HepG2 (cell line): ENCODE measurements around the gene DOK1. TPM values are rescaled to one million over a fixed set of nuclear protein-coding genes. Genes with fewer than 3 reads are reported as not detected.

Source experiments
- BATF2 ChIP-seq: sonication (generic); formaldehyde crosslinking; IDR thresholded peaks from 2 replicates; pipeline ENCODE4 v1.8.0; 2022; ENCODE audit warnings: mild to moderate bottlenecking, missing genetic modification reagents, moderate library complexity
- CAMTA2 ChIP-seq: sonication (generic); formaldehyde crosslinking; IDR thresholded peaks from 2 replicates; pipeline ENCODE4 v1.4.0; 2020; ENCODE audit warnings: mild to moderate bottlenecking, missing genetic modification reagents, borderline replicate concordance
- CEBPB ChIP-seq: IDR thresholded peaks from 2 replicates; pipeline ENCODE4 v1.6.1; 2011; ENCODE audit warnings: low read depth, low read length, improper control_type of control experiment, borderline replicate concordance
- EP300 ChIP-seq, 3 experiments: sonication (generic) in 1 of 3; formaldehyde crosslinking in 1 of 3; IDR thresholded peaks; 2 replicates each; pipeline versions ENCODE4 v1.5.1 to v1.6.1; 2011 to 2020; ENCODE audit warnings: low read depth in 2 of 3, low read length in 2 of 3, borderline replicate concordance in 1 of 3, improper control_type of control experiment in 1 of 3, mild to moderate bottlenecking in 1 of 3, missing genetic modification reagents in 1 of 3, moderate library complexity in 1 of 3
- HIC2 ChIP-seq: sonication (generic); formaldehyde crosslinking; IDR thresholded peaks from 2 replicates; pipeline ENCODE4 v1.9.0; 2022; ENCODE audit warnings: low read depth, missing genetic modification reagents
- HMG20A ChIP-seq: IDR thresholded peaks from 2 replicates; pipeline ENCODE4 v1.6.1; 2016; ENCODE audit warnings: borderline replicate concordance
- IRF9 ChIP-seq: sonication (generic); formaldehyde crosslinking; IDR thresholded peaks from 2 replicates; pipeline ENCODE4 v1.8.0; 2022; ENCODE audit warnings: missing genetic modification reagents, mild to moderate bottlenecking, borderline replicate concordance
- JARID2 ChIP-seq: sonication (generic); formaldehyde crosslinking; IDR thresholded peaks from 2 replicates; pipeline ENCODE4 v1.8.1; 2023; ENCODE audit warnings: missing genetic modification reagents, inconsistent platforms; ENCODE audit not compliant: insufficient replicate concordance
- KLF16 ChIP-seq, 2 experiments: sonication (generic) in 1 of 2; formaldehyde crosslinking in 1 of 2; IDR thresholded peaks; 2 replicates each; pipeline versions ENCODE4 v1.6.1 to v1.8.0; 2016 to 2023; ENCODE audit warnings: missing genetic modification reagents in 2 of 2, missing compliant biosample characterization in 1 of 2
- NFE2L1 ChIP-seq: sonication (generic); formaldehyde crosslinking; IDR thresholded peaks from 2 replicates; pipeline ENCODE4 v1.4.0; 2020; ENCODE audit warnings: missing genetic modification reagents, mild to moderate bottlenecking, borderline replicate concordance
- NFRKB ChIP-seq: fragments of 450-650 bp; IDR thresholded peaks from 2 replicates; pipeline ENCODE4 v1.6.1; 2017
- SALL1 ChIP-seq: sonication (generic); formaldehyde crosslinking; IDR thresholded peaks from 2 replicates; pipeline ENCODE4 v1.8.0; 2022; ENCODE audit warnings: mild to moderate bottlenecking, missing genetic modification reagents
- SKI ChIP-seq: fragments of 450-650 bp; IDR thresholded peaks from one replicate; pipeline ENCODE4 v1.6.1; 2018; ENCODE audit warnings: mild to moderate bottlenecking; ENCODE audit not compliant: partially characterized antibody
- ZBED4 ChIP-seq: sonication (generic); formaldehyde crosslinking; IDR thresholded peaks from 2 replicates; pipeline ENCODE4 v1.4.0; 2020; ENCODE audit warnings: missing genetic modification reagents, borderline replicate concordance
- ZNF143 ChIP-seq: sonication (generic); formaldehyde crosslinking; IDR thresholded peaks from 2 replicates; pipeline ENCODE4 v1.4.0; 2020; ENCODE audit warnings: missing genetic modification reagents
- ZNF207 ChIP-seq: fragments of 450-650 bp; IDR thresholded peaks from 2 replicates; pipeline ENCODE4 v1.6.1; 2016; ENCODE audit warnings: antibody characterized with exemption, borderline replicate concordance
- ZNF431 ChIP-seq: sonication (generic); formaldehyde crosslinking; IDR thresholded peaks from 2 replicates; pipeline ENCODE4 v1.9.0; 2022; ENCODE audit warnings: missing genetic modification reagents, low read depth, mild to moderate bottlenecking, borderline replicate concordance
- ZNF761 ChIP-seq: sonication (generic); formaldehyde crosslinking; conservative IDR thresholded peaks from 2 replicates; pipeline ENCODE4 v1.4.0; 2020; ENCODE audit warnings: mild to moderate bottlenecking, missing genetic modification reagents
- ZNF788 ChIP-seq: sonication (generic); formaldehyde crosslinking; IDR thresholded peaks from 2 replicates; pipeline ENCODE4 v1.5.0; 2020; ENCODE audit warnings: mild to moderate bottlenecking, missing genetic modification reagents, borderline replicate concordance
- polyA plus RNA-seq, 8 experiments: library from polyadenylated mRNA; depleted of rRNA in 3 of 8; stranded (reverse) in 7 of 8; unstranded in 1 of 8; fragments of >200 nt; fragmentation: Illumina TruSeq in 4 of 8; extraction: Trizol in 4 of 8; gene quantifications; 2 replicates each; pipeline versions ENCODE4 v1.2.1 to v1.2.3, GENCODE V29; 2011 to 2016; ENCODE audit warnings: low read depth in 4 of 8, missing spikeins in 1 of 8, mixed read lengths in 1 of 8; ENCODE audit not compliant: insufficient read depth in 1 of 8
- total RNA-seq, 5 experiments: library from RNA; depleted of rRNA; stranded (reverse); fragments of >200 nt; fragmentation: Illumina TruSeq; extraction: Trizol; gene quantifications; 2 replicates each; pipeline ENCODE4 v1.2.3, GENCODE V29; 2016; ENCODE audit warnings: low read depth in 1 of 5

DOK1 gene
- total and polyA plus RNA-seq, 2 of the 13 experiments (the other 11 are each of a cell fraction or from before 2014, with no cell fraction given), result 0.53 to 0.74 TPM

- TF ChIP-seq ZNF207, result no peak
- peak; percentile 84; the same call in 1 of the 2 replicates for TF ChIP-seq IRF9 (CRISPR knock-in tag)
- no peak for TF ChIP-seq SKI
- TF ChIP-seq HMG20A (CRISPR knock-in tag), result no peak
- TF ChIP-seq EP300 (IDR thresholded peaks at IDR 0.05; ENCODE audit: low read depth in 2 of 2, low read length in 2 of 2), result peak in 1 of 2 experiments; percentile 47; a peak in 1 of 4 replicates
- TF ChIP-seq EP300 (CRISPR knock-in tag; IDR thresholded peaks at IDR 0.05; ENCODE audit: borderline replicate concordance), result no peak
- TF ChIP-seq ZNF761 (CRISPR knock-in tag), result peak; percentile 64
- TF ChIP-seq SALL1 (CRISPR knock-in tag), result peak; percentile 93
- TF ChIP-seq JARID2, result no peak
- TF ChIP-seq HIC2, result 0 out of 2 replicates have a peak, but pooled peaks have one; percentile 55
- TF ChIP-seq BATF2 (CRISPR knock-in tag), result 0 out of 2 replicates have a peak, but pooled peaks have one; percentile 59
- TF ChIP-seq ZNF143, result peak; percentile 80
- TF ChIP-seq ZBED4, result no peak; the same call in 1 of the 2 replicates
- TF ChIP-seq NFE2L1, result no peak
- TF ChIP-seq CAMTA2 (CRISPR knock-in tag), result no peak; the same call in 1 of the 2 replicates
- TF ChIP-seq NFRKB, result peak; percentile 71; the same call in 1 of the 2 replicates
- peak; percentile 95 for TF ChIP-seq ZNF788 (CRISPR knock-in tag)
- TF ChIP-seq KLF16 (CRISPR knock-in tag; IDR thresholded peaks at IDR 0.05), result peak in 1 of 2 experiments; percentile 97; a peak in 2 of 4 replicates
- TF ChIP-seq CEBPB, result peak; percentile 92
- TF ChIP-seq ZNF431 (CRISPR knock-in tag), result no peak; the same call in 1 of the 2 replicates
Measured at GRCh38 chr2:74507145-74507925, 47.2 kb upstream of the DOK1 start, which contains the start of gene PCGF1 (continued).
